ENCODE measurements around the gene PLCH2. TPM values are rescaled to one million over a fixed set of nuclear protein-coding genes. Genes with fewer than 3 reads are reported as not detected.

PLCH2 gene
- total RNA-seq, 4 donors from 2014 or later = 0.16 to 1.7 (median 0.44) TPM

- DNase-seq (ENCODE audit: low spot score) (no peak), ATAC-seq (ENCODE audit: low FRiP score) (no peak)
- TF ChIP-seq CTCF (IDR thresholded peaks at IDR 0.05) = no peak
These were observed 44.1 kb downstream of the PLCH2 start for GRCh38 chr1:2520206-2520605.

GRCh38 chr1:2520806-2521205, 44.7 kb downstream of the PLCH2 start:
- ATAC-seq (ENCODE audit: low FRiP score) (no peak), DNase-seq (ENCODE audit: low spot score) (no peak)
- no peak for TF ChIP-seq CTCF (IDR thresholded peaks at IDR 0.05)

- TF ChIP-seq CTCF (IDR thresholded peaks at IDR 0.05) = no peak
- ATAC-seq (ENCODE audit: low FRiP score) (no peak), DNase-seq (ENCODE audit: low spot score) (no peak)
These were observed 46.1 kb downstream of the PLCH2 start for GRCh38 chr1:2522230-2522629.

GRCh38 chr1:2523191-2523890, 47.3 kb downstream of the PLCH2 start:
- no peak for TF ChIP-seq CTCF (IDR thresholded peaks at IDR 0.05)
- DNase-seq (ENCODE audit: low spot score) (no peak), ATAC-seq (ENCODE audit: low FRiP score) (no peak)

- ATAC-seq (ENCODE audit: low FRiP score) (no peak), DNase-seq (ENCODE audit: low spot score) (no peak)
- no peak for TF ChIP-seq CTCF (IDR thresholded peaks at IDR 0.05)
These were observed 48.0 kb downstream of the PLCH2 start for GRCh38 chr1:2523891-2524609.

- no peak for TF ChIP-seq CTCF (IDR thresholded peaks at IDR 0.05)
- DNase-seq (ENCODE audit: low spot score) (no peak), ATAC-seq (ENCODE audit: low FRiP score) (no peak)
These were observed 49.5 kb downstream of the PLCH2 start for GRCh38 chr1:2525572-2525919.

All from omental fat pad (tissue), 4 donors.